GM23338 (cell line): ENCODE data around the gene PTGIR.

Experiments used
- CREB1 ChIP-seq: fragments of 250-450 bp; sonication (Bioruptor Pico); IDR thresholded peaks from 2 replicates; pipeline ENCODE4 v1.5.0; 2020; ENCODE audit warnings: low read depth, mild to moderate bottlenecking, moderate library complexity
- EZH2 ChIP-seq: fragments of 200-600 bp; sonication (generic); IDR thresholded peaks from one replicate; pipeline ENCODE4 v1.8.0; 2017; ENCODE audit warnings: antibody characterized with exemption, mild to moderate bottlenecking, low read depth; ENCODE audit not compliant: unreplicated experiment
- EZH2phosphoT487 ChIP-seq: fragments of 200-600 bp; sonication (generic); IDR thresholded peaks from one replicate; pipeline ENCODE4 v1.8.1; 2018; ENCODE audit warnings: antibody characterized with exemption; ENCODE audit not compliant: unreplicated experiment
- JUNB ChIP-seq: IDR thresholded peaks from one replicate; pipeline ENCODE4 v1.6.1; 2016; ENCODE audit warnings: antibody characterized with exemption; ENCODE audit not compliant: unreplicated experiment
- POLR2AphosphoS5 ChIP-seq: IDR thresholded peaks from 2 replicates; pipeline ENCODE4 v1.6.1; 2016; ENCODE audit warnings: antibody characterized with exemption, low read depth
- REST ChIP-seq: IDR thresholded peaks from one replicate; pipeline ENCODE4 v1.6.1; 2018; ENCODE audit warnings: antibody characterized with exemption; ENCODE audit not compliant: unreplicated experiment
- STAT1 ChIP-seq: IDR thresholded peaks from one replicate; pipeline ENCODE4 v1.6.1; 2016; ENCODE audit warnings: antibody characterized with exemption; ENCODE audit not compliant: unreplicated experiment
- ZNF114 ChIP-seq: fragments of 250-450 bp; sonication (Bioruptor Pico); IDR thresholded peaks from 2 replicates; pipeline ENCODE4 v1.5.0; 2020; ENCODE audit warnings: mild to moderate bottlenecking, moderate library complexity
- ZNF331 ChIP-seq: fragments of 250-450 bp; sonication (Bioruptor Pico); IDR thresholded peaks from 2 replicates; pipeline ENCODE4 v1.5.0; 2020; ENCODE audit warnings: low read depth, mild to moderate bottlenecking, moderate library complexity
- TF ChIP-seq, protein P1 (sequence below), 2 experiments: fragments of 200-600 bp in 1 of 2; sonication (generic) in 1 of 2; conservative IDR thresholded peaks; 2 replicates each; pipeline versions ENCODE4 v1.5.1 to v1.6.1; 2016 to 2017; ENCODE audit warnings: antibody characterized with exemption in 2 of 2, low read depth in 2 of 2, mild to moderate bottlenecking in 2 of 2, moderate library complexity in 1 of 2
- TF ChIP-seq, protein P2 (sequence below): IDR thresholded peaks from 2 replicates; pipeline ENCODE4 v1.6.1; 2016; ENCODE audit warnings: antibody characterized with exemption
- TF ChIP-seq, protein P3 (sequence below): fragments of 250-450 bp; sonication (Bioruptor Pico); IDR thresholded peaks from 2 replicates; pipeline ENCODE4 v1.5.0; 2020; ENCODE audit warnings: mild to moderate bottlenecking, moderate library complexity

GRCh38 chr19:46644720-46645119 lies 19.8 kb upstream of the PTGIR start:
- TF ChIP-seq EZH2 (no peak), REST (no peak), POLR2AphosphoS5 (no peak), JUNB (no peak), EZH2phosphoT487 (no peak), ZNF331 (CRISPR knock-in tag) (no peak), ZNF114 (CRISPR knock-in tag) (no peak), CREB1 (CRISPR knock-in tag) (no peak), STAT1 (no peak)
- TF ChIP-seq, protein P1, sequence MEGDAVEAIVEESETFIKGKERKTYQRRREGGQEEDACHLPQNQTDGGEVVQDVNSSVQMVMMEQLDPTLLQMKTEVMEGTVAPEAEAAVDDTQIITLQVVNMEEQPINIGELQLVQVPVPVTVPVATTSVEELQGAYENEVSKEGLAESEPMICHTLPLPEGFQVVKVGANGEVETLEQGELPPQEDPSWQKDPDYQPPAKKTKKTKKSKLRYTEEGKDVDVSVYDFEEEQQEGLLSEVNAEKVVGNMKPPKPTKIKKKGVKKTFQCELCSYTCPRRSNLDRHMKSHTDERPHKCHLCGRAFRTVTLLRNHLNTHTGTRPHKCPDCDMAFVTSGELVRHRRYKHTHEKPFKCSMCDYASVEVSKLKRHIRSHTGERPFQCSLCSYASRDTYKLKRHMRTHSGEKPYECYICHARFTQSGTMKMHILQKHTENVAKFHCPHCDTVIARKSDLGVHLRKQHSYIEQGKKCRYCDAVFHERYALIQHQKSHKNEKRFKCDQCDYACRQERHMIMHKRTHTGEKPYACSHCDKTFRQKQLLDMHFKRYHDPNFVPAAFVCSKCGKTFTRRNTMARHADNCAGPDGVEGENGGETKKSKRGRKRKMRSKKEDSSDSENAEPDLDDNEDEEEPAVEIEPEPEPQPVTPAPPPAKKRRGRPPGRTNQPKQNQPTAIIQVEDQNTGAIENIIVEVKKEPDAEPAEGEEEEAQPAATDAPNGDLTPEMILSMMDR (conservative IDR thresholded peaks at IDR 0.05; ENCODE audit: low read depth in 2 of 2): no peak
- TF ChIP-seq, protein P2, sequence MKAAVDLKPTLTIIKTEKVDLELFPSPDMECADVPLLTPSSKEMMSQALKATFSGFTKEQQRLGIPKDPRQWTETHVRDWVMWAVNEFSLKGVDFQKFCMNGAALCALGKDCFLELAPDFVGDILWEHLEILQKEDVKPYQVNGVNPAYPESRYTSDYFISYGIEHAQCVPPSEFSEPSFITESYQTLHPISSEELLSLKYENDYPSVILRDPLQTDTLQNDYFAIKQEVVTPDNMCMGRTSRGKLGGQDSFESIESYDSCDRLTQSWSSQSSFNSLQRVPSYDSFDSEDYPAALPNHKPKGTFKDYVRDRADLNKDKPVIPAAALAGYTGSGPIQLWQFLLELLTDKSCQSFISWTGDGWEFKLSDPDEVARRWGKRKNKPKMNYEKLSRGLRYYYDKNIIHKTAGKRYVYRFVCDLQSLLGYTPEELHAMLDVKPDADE: no peak
- TF ChIP-seq, protein P3, sequence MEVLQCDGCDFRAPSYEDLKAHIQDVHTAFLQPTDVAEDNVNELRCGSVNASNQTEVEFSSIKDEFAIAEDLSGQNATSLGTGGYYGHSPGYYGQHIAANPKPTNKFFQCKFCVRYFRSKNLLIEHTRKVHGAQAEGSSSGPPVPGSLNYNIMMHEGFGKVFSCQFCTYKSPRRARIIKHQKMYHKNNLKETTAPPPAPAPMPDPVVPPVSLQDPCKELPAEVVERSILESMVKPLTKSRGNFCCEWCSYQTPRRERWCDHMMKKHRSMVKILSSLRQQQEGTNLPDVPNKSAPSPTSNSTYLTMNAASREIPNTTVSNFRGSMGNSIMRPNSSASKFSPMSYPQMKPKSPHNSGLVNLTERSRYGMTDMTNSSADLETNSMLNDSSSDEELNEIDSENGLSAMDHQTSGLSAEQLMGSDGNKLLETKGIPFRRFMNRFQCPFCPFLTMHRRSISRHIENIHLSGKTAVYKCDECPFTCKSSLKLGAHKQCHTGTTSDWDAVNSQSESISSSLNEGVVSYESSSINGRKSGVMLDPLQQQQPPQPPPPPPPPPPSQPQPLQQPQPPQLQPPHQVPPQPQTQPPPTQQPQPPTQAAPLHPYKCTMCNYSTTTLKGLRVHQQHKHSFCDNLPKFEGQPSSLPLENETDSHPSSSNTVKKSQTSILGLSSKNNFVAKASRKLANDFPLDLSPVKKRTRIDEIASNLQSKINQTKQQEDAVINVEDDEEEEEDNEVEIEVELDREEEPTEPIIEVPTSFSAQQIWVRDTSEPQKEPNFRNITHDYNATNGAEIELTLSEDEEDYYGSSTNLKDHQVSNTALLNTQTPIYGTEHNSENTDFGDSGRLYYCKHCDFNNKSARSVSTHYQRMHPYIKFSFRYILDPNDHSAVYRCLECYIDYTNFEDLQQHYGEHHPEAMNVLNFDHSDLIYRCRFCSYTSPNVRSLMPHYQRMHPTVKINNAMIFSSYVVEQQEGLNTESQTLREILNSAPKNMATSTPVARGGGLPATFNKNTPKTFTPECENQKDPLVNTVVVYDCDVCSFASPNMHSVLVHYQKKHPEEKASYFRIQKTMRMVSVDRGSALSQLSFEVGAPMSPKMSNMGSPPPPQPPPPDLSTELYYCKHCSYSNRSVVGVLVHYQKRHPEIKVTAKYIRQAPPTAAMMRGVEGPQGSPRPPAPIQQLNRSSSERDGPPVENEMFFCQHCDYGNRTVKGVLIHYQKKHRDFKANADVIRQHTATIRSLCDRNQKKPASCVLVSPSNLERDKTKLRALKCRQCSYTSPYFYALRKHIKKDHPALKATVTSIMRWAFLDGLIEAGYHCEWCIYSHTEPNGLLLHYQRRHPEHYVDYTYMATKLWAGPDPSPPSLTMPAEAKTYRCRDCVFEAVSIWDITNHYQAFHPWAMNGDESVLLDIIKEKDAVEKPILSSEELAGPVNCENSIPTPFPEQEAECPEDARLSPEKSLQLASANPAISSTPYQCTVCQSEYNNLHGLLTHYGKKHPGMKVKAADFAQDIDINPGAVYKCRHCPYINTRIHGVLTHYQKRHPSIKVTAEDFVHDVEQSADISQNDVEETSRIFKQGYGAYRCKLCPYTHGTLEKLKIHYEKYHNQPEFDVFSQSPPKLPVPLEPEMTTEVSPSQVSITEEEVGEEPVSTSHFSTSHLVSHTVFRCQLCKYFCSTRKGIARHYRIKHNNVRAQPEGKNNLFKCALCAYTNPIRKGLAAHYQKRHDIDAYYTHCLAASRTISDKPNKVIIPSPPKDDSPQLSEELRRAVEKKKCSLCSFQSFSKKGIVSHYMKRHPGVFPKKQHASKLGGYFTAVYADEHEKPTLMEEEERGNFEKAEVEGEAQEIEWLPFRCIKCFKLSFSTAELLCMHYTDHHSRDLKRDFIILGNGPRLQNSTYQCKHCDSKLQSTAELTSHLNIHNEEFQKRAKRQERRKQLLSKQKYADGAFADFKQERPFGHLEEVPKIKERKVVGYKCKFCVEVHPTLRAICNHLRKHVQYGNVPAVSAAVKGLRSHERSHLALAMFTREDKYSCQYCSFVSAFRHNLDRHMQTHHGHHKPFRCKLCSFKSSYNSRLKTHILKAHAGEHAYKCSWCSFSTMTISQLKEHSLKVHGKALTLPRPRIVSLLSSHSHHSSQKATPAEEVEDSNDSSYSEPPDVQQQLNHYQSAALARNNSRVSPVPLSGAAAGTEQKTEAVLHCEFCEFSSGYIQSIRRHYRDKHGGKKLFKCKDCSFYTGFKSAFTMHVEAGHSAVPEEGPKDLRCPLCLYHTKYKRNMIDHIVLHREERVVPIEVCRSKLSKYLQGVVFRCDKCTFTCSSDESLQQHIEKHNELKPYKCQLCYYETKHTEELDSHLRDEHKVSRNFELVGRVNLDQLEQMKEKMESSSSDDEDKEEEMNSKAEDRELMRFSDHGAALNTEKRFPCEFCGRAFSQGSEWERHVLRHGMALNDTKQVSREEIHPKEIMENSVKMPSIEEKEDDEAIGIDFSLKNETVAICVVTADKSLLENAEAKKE (CRISPR knock-in tag): no peak
